Esophagus squamous epithelium (tissue), 4 donors: ENCODE data around the gene RGS17.
A peak's percentile ranks its signal among the peaks of the same experiment; 100 is the strongest.

ENCODE experiments used
- CTCF ChIP-seq, 6 experiments: fragments of 450-650 bp in 4 of 6; fragments of 200-600 bp in 2 of 6; sonication (generic) in 2 of 6; IDR thresholded peaks; one replicate each; pipeline ENCODE4 v1.5.1; 2016 to 2019; ENCODE audit warnings: antibody characterized with exemption in 6 of 6, mild to moderate bottlenecking in 4 of 6, moderate library complexity in 4 of 6
- POLR2A ChIP-seq, 4 donors: fragments of 450-650 bp; IDR thresholded peaks; one replicate each; pipeline ENCODE4 v1.6.1; 2017; ENCODE audit warnings: antibody characterized with exemption in 4 of 4, mild to moderate bottlenecking in 4 of 4, moderate library complexity in 3 of 4

GRCh38 chr6:153167061-153167891 is 36.2 kb upstream of the RGS17 start:
- TF ChIP-seq CTCF (IDR thresholded peaks at IDR 0.05): peak in 1 of 6 experiments; percentile 12
- no peak for TF ChIP-seq POLR2A (IDR thresholded peaks at IDR 0.05)
